GM12864 (cell line): Measurements from ENCODE around the gene ULBP2.
"Not testable (repeated sequence)": the region's sequence is repeated elsewhere in the genome, so short reads cannot be mapped to it uniquely, and the experiment has no call there.

Experiments used
- DNase-seq: peaks from one replicate; pipeline ENCODE4 v3.0.0-alpha.2; 2011; ENCODE audit warnings: low read depth
- H3K4me3 ChIP-seq: 2 replicates; pipeline ENCODE4 v1.5.1; 2011; ENCODE audit warnings: mild to moderate bottlenecking, low read depth, low read length, control low read depth
- TF ChIP-seq, protein P1 (sequence below): IDR thresholded peaks from 2 replicates; pipeline ENCODE4 v1.5.1; 2011; ENCODE audit warnings: low read depth, mild to moderate bottlenecking, moderate library complexity, low read length, control low read depth, inconsistent platforms; ENCODE audit errors: missing control alignments

ULBP2 gene

GRCh38 chr6:149938571-149939355 is 3.1 kb upstream of the ULBP2 start:
- TF ChIP-seq, protein P1, sequence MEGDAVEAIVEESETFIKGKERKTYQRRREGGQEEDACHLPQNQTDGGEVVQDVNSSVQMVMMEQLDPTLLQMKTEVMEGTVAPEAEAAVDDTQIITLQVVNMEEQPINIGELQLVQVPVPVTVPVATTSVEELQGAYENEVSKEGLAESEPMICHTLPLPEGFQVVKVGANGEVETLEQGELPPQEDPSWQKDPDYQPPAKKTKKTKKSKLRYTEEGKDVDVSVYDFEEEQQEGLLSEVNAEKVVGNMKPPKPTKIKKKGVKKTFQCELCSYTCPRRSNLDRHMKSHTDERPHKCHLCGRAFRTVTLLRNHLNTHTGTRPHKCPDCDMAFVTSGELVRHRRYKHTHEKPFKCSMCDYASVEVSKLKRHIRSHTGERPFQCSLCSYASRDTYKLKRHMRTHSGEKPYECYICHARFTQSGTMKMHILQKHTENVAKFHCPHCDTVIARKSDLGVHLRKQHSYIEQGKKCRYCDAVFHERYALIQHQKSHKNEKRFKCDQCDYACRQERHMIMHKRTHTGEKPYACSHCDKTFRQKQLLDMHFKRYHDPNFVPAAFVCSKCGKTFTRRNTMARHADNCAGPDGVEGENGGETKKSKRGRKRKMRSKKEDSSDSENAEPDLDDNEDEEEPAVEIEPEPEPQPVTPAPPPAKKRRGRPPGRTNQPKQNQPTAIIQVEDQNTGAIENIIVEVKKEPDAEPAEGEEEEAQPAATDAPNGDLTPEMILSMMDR: no peak
- H3K4me3 ChIP-seq: peak overlapping the region; percentile 35
- peak; percentile 51 for DNase-seq

DNA sequence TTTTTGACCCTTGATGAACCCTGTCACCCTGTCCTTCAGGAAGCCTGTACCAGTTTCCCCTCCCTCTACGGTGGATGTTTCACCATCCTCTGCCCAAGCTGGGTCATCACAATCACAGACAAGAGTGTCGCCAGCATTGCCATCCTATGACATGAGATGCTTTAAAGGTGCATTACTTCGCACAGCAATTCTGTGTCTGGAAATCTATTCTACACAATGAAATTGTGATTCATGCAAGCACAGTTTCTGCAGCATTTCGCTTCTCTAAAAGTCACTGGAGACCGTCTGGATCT is 2.5 kb upstream of the ULBP2 start:
- no peak for DNase-seq
- TF ChIP-seq, protein P1: no peak
- no peak overlapping the region for H3K4me3 ChIP-seq

DNA sequence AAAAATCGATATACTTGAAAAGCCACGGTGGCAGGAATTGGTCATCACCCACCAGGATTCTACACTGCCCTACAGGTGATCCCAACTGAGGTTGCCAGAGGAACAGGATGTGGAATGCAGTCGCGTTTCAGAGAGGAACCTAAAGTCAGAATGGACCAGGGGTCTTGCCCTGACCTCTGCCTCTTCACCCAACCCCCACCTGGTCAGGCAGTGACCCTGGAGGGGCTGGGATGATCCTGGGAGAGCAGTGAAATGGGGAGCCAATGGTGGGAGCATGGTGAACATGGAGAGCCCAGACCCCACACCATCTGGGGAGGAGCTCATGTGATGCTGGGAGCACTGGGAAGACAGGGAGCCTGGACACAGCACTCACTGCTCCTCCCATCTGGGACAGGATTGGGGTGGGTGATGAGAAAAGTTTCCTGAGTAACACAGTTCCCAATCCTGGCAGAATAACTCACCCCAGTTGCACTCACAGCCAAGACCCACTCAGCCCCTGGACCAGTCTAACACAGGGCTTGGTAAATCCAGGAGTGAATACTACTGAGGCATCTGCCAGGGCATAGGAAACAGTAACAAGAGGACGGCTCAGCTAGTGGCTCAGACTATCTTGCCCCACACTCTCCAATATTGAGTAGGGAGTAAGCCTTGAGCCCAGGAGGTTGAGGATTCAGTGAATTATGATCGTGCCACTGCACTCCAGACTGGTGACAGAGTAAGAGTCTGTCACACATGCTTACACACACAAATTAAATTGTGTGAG is 1.7 kb upstream of the ULBP2 start:
- TF ChIP-seq, protein P1: no peak
- no peak for DNase-seq
- H3K4me3 ChIP-seq: no peak overlapping the region

DNA sequence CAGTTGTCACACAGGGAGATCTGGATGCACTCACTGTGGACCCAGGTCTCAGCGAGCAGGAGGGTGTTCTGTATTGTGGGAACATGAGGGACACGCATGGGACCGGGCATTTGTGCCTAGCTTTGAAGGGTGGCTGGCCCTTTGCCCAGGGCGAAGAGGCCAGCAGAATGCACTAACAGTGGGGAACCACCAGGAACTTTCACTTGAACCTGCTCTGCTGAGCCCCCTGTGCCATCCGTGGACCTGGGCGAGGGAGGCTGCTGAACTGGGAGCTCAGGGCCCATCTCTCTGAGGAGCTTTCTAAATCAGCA is 1.2 kb upstream of the ULBP2 start:
- H3K4me3 ChIP-seq: no peak overlapping the region
- no peak for DNase-seq
- TF ChIP-seq, protein P1: no peak

DNA sequence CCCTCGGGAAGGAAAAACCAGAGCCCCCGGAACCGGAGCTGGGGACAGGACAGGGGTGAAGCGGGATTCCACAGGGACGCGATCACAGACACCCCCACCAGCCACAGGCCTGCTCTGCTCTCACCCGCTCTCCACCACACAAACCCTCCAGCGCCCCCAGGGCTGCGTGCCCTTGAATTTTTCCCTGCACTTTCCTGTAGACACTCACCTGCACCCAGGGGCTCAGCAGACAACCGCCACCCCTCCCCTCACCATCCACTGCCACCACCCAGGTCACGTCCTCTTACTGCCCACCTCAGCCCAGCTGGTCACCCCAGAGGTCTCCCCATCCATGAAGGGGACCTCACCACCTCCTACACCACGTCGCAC is 631 bp downstream of the ULBP2 start:
- no peak for DNase-seq
- H3K4me3 ChIP-seq: no peak overlapping the region
- TF ChIP-seq, protein P1: no peak

DNA sequence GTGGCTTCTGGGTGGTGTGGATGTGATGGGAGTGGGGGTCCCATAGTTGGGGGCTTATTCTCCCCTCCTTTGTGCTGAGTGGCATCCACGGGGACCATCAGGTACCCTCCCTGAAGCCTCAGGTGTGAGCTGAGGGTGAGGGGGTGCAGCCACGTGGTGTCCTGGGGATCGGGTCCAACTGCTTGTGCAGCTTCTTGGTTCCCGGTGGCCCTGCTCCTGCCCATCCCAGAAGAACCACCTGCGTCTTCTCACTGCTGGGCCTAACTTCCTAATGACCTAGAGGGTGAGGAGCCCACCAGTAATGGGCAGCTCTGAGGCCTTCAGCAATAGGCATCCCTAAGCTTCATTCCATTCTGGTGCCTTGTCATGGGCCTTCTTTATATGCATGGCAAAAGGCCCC is 1.5 kb downstream of the ULBP2 start:
- not testable (repeated sequence) for DNase-seq, H3K4me3 ChIP-seq

GRCh38 chr6:149945276-149945675 is 3.5 kb downstream of the ULBP2 start:
- not testable (repeated sequence) for H3K4me3 ChIP-seq, DNase-seq

GRCh38 chr6:149946631-149947030 is 4.8 kb downstream of the ULBP2 start:
- DNase-seq: not testable (repeated sequence)

GRCh38 chr6:149947533-149947932 is 5.7 kb downstream of the ULBP2 start:
- DNase-seq: not testable (repeated sequence)

More at GRCh38 chr6:149946631-149947030, 4.8 kb downstream of the ULBP2 start:
- not testable (repeated sequence) for H3K4me3 ChIP-seq

More at GRCh38 chr6:149947533-149947932, 5.7 kb downstream of the ULBP2 start:
- H3K4me3 ChIP-seq: not testable (repeated sequence)
